GM12878 (cell line): ENCODE results near the gene FCER2. TPM values are rescaled to one million over a fixed set of nuclear protein-coding genes. Genes with fewer than 3 reads are reported as not detected.

ENCODE experiments used
- ATAC-seq: fragments of 200-7000 bp; cut with Tn5 transposase; 3 replicates; pipeline ENCODE4 v1.9.1; 2020; ENCODE audit warnings: mild to moderate bottlenecking, moderate library complexity
- BruUV-seq: library from RNA; stranded (reverse); fragments of 400-500 nt; replicated peaks from 2 replicates; lab custom pipeline; 2021; lab: Mats Ljungman, UMichigan
- CTCF ChIA-PET: fragments of 300-600 bp; sonication (Branson Sonifier 250); formaldehyde crosslinking; extraction: SDS; loops from one replicate; lab custom pipeline; 2021; ENCODE audit warnings: inconsistent platforms; lab: Yijun Ruan, JAX
- POLR2A ChIA-PET: fragments of 350-600 bp; formaldehyde crosslinking; extraction: SDS; loops from one replicate; lab custom pipeline; 2021; ENCODE audit warnings: inconsistent platforms; lab: Charles Lee
- RAD21 ChIA-PET: fragments of 300-600 bp; sonication (Branson Sonifier 250); formaldehyde crosslinking; loops from one replicate; lab custom pipeline; 2023; ENCODE audit warnings: antibody characterized with exemption; ENCODE audit not compliant: unreplicated experiment; lab: Charles Lee
- SMC1A ChIA-PET: fragments of 300-600 bp; sonication (Branson Sonifier 250); formaldehyde crosslinking; loops from one replicate; lab custom pipeline; 2023; ENCODE audit not compliant: unreplicated experiment, uncharacterized antibody; lab: Charles Lee
- DNase-seq: peaks from one replicate; pipeline ENCODE4 v3.0.0-alpha.2; 2011; ENCODE audit warnings: low read depth, low spot score
- FAIRE-seq: peaks from 3 replicates; lab custom pipeline; 2011; peaks lifted over from hg19 to GRCh38; lab: Jason Lieb, UNC
- H2AFZ ChIP-seq: 2 replicates; pipeline ENCODE4 v1.6.0; 2011; ENCODE audit warnings: low read depth, low read length, control low read depth; ENCODE audit not compliant: control insufficient read depth
- H3K27ac ChIP-seq: 2 replicates; pipeline ENCODE4 v1.5.1; 2011; ENCODE audit warnings: control low read depth; ENCODE audit not compliant: control insufficient read depth, insufficient read depth
- H3K27me3 ChIP-seq, 2 experiments: replicated peaks in 1 of 2; 2 replicates each; pipeline versions ENCODE4 v1.6.0 to v1.6.1; 2011; ENCODE audit warnings: low read length in 1 of 2; ENCODE audit not compliant: control insufficient read depth in 2 of 2, insufficient read depth in 2 of 2
- H3K36me3 ChIP-seq, 2 experiments: 2 replicates each; pipeline ENCODE4 v1.5.1; 2011; ENCODE audit warnings: low read length in 1 of 2; ENCODE audit not compliant: control insufficient read depth in 2 of 2, insufficient read depth in 2 of 2
- H3K4me1 ChIP-seq: 2 replicates; pipeline ENCODE4 v1.6.1; 2011; ENCODE audit warnings: mild to moderate bottlenecking, low read length, moderate library complexity, mixed read lengths; ENCODE audit not compliant: control insufficient read depth, insufficient read depth
- H3K4me2 ChIP-seq: 2 replicates; pipeline ENCODE4 v1.6.0; 2011; ENCODE audit warnings: control low read depth; ENCODE audit not compliant: control insufficient read depth, insufficient read depth
- H3K4me3 ChIP-seq: fragments of 200-600 bp; sonication (generic); 2 replicates; pipeline ENCODE4 v1.5.1; 2016
- H3K79me2 ChIP-seq: 2 replicates; pipeline ENCODE4 v1.6.0; 2011; ENCODE audit warnings: low read length; ENCODE audit not compliant: control insufficient read depth, insufficient read depth
- H3K9ac ChIP-seq: 2 replicates; pipeline ENCODE4 v1.8.0; 2011; ENCODE audit warnings: low read length, control low read depth, mixed read lengths; ENCODE audit not compliant: control insufficient read depth, insufficient read depth
- H3K9me3 ChIP-seq: replicated peaks from 3 replicates; pipeline ENCODE4 v1.5.1; 2011; ENCODE audit warnings: mild to moderate bottlenecking, low read length; ENCODE audit not compliant: control insufficient read depth, insufficient read depth
- H4K20me1 ChIP-seq: 2 replicates; pipeline ENCODE4 v1.6.0; 2011; ENCODE audit not compliant: control insufficient read depth, insufficient read depth
- ASH2L ChIP-seq: fragments of 300-600, 200-600 bp; sonication (generic); IDR thresholded peaks from 2 replicates; pipeline ENCODE4 v1.6.1; 2017; ENCODE audit warnings: low read depth, mild to moderate bottlenecking, borderline replicate concordance
- ATF7 ChIP-seq: fragments of 450-650 bp; IDR thresholded peaks from 2 replicates; pipeline ENCODE4 v1.6.1; 2016; ENCODE audit warnings: low read depth, mild to moderate bottlenecking
- RFX5 ChIP-seq: IDR thresholded peaks from 2 replicates; pipeline ENCODE4 v1.6.1; 2011; ENCODE audit warnings: low read depth, low read length, improper control_type of control experiment
- SREBF1 ChIP-seq: IDR thresholded peaks from 2 replicates; pipeline ENCODE4 v1.6.1; 2012; ENCODE audit warnings: mild to moderate bottlenecking, low read length
- WGBS: methylation state at CpG from one replicate; pipeline ENCODE4 v1.1.6; 2016; ENCODE audit warnings: low lambda C conversion rate; ENCODE audit not compliant: insufficient replicate concordance, insufficient coverage; ENCODE audit errors: missing lambda C conversion rate; 5-methylcytosine and 5-hydroxymethylcytosine counted together
- in situ Hi-C: fragments of 300-500 bp; cut with MboI; formaldehyde crosslinking; loops from 9 replicates; pipeline ENCODE4 v1.14.3; 2018; ENCODE audit warnings: mixed read lengths
- intact Hi-C: fragments of 100-400 bp; cut with micrococcal nuclease; formaldehyde crosslinking; loops from one replicate; pipeline ENCODE4 v1.14.2; 2022; ENCODE audit not compliant: unreplicated experiment
- polyA plus RNA-seq, 11 experiments: library from polyadenylated mRNA; depleted of rRNA in 4 of 11; unstranded in 6 of 11; stranded (reverse) in 5 of 11; fragments of >200 nt; fragmentation: Nextera tagmentation in 4 of 11; fragmentation: Illumina TruSeq in 1 of 11; extraction: Ambion mirVana in 4 of 11; extraction: Trizol in 1 of 11; gene quantifications; 1 replicate in 1 of 11; 2 replicates in 10 of 11; pipeline versions ENCODE4 v1.2.1 to v1.2.3, GENCODE V29; 2011 to 2016; ENCODE audit warnings: inconsistent platforms in 2 of 11, missing spikeins in 2 of 11, low read depth in 1 of 11
- total RNA-seq, 4 experiments: library from RNA; depleted of rRNA in 3 of 4; stranded (reverse); fragments of >200 nt in 3 of 4; fragmentation: Illumina TruSeq in 1 of 4; extraction: Trizol in 1 of 4; gene quantifications; 2 replicates each; pipeline versions ENCODE4 v1.2.1 to v1.2.3, GENCODE V29; 2013 to 2021

Gene FCER2
- total and polyA plus RNA-seq, 10 of the 15 experiments (the other 5 are each of a cell fraction or from before 2014, with no cell fraction given), result 44.0 to 424 (median 241) TPM

- no peak overlapping the region for H3K4me2 ChIP-seq
- ATAC-seq, result no peak
- H3K27ac ChIP-seq, result no peak overlapping the region
- intact Hi-C loops, result no loop called here
- no peak overlapping the region for H3K4me3 ChIP-seq
- no peak for DNase-seq
- no peak for FAIRE-seq
- H3K9ac ChIP-seq, result no peak overlapping the region
- 67% methylated on average over 11 of the region's 12 CpGs for WGBS
- SMC1A ChIA-PET, result no interaction called here
- CTCF ChIA-PET, result no interaction called here
- no peak overlapping the region for H2AFZ ChIP-seq
- H4K20me1 ChIP-seq, result no peaks in the 10 kb centered on the region
- BruUV-seq, result no TSS peak
- POLR2A ChIA-PET, result no interaction called here
- RAD21 ChIA-PET, result no interaction called here
- peaks cover 4% of the 10 kb centered on the region in 2 experiments; a peak in 3 of 4 replicates for H3K27me3 ChIP-seq
- H3K9me3 ChIP-seq, result no peaks in the 10 kb centered on the region
- TF ChIP-seq SREBF1 (no peak), ASH2L (no peak), ATF7 (no peak)
- TF ChIP-seq, all 136 proteins: peak for 0
- Histone ChIP-seq H3K4me1 (no peaks in the 10 kb centered on the region; the same call in none of the 2 replicates), H3K36me3 (no peaks in the 10 kb centered on the region), H3K79me2 (no peaks in the 10 kb centered on the region)
- in situ Hi-C loops, result no loop called here
Measured at GRCh38 chr19:7734220-7735203, 32.6 kb upstream of the FCER2 start.

- SMC1A ChIA-PET, result no interaction called here
- POLR2A ChIA-PET, result no interaction called here
- WGBS, result 70% methylated on average over 6 of the region's 6 CpGs
- Histone ChIP-seq H2AFZ (no peak overlapping the region), H3K9ac (no peak overlapping the region), H3K9me3 (no peaks in the 10 kb centered on the region), H4K20me1 (no peaks in the 10 kb centered on the region), H3K36me3 (no peaks in the 10 kb centered on the region)
- RAD21 ChIA-PET, result no interaction called here
- CTCF ChIA-PET, result no interaction called here
- TF ChIP-seq RFX5 (no peak), ATF7 (no peak)
- TF ChIP-seq, all 136 proteins: peak for 0
- no peak overlapping the region for H3K4me2 ChIP-seq
- H3K4me3 ChIP-seq, result no peak overlapping the region
- H3K27me3 ChIP-seq, result peaks cover 4% of the 10 kb centered on the region in 2 experiments; a peak in 3 of 4 replicates
- in situ Hi-C loops, result no loop called here
- no peak overlapping the region for H3K27ac ChIP-seq
- no TSS peak for BruUV-seq
- no peak for DNase-seq
- ATAC-seq, result no peak
- intact Hi-C loops, result no loop called here
- H3K79me2 ChIP-seq, result no peaks in the 10 kb centered on the region
- FAIRE-seq, result no peak
- H3K4me1 ChIP-seq, result no peaks in the 10 kb centered on the region; the same call in none of the 2 replicates
Measured at GRCh38 chr19:7733376-7733775, 31.4 kb upstream of the FCER2 start.
